AG09309 (cell line): ENCODE measurements around the gene CLDN11.

Source experiments
- DNase-seq: peaks from one replicate; pipeline ENCODE4 v3.0.0-alpha.2; 2010; ENCODE audit warnings: low read depth
- H3K4me3 ChIP-seq: 2 replicates; pipeline ENCODE4 v1.5.1; 2011; ENCODE audit warnings: mild to moderate bottlenecking, low read depth, low read length, moderate library complexity; ENCODE audit not compliant: control insufficient read depth
- TF ChIP-seq, protein P1 (sequence below): IDR thresholded peaks from 2 replicates; pipeline ENCODE4 v1.5.1; 2011; ENCODE audit warnings: mild to moderate bottlenecking, low read depth, low read length, inconsistent platforms; ENCODE audit not compliant: insufficient read depth, control insufficient read depth; ENCODE audit errors: missing control alignments

The CLDN11 gene

GRCh38 chr3:170418422-170419398 is at the start of gene CLDN11:
CLDN11 (plus strand) TSS chr3:170418868; CDS start chr3:170419067, 199 bp downstream.
- TF ChIP-seq, protein P1, sequence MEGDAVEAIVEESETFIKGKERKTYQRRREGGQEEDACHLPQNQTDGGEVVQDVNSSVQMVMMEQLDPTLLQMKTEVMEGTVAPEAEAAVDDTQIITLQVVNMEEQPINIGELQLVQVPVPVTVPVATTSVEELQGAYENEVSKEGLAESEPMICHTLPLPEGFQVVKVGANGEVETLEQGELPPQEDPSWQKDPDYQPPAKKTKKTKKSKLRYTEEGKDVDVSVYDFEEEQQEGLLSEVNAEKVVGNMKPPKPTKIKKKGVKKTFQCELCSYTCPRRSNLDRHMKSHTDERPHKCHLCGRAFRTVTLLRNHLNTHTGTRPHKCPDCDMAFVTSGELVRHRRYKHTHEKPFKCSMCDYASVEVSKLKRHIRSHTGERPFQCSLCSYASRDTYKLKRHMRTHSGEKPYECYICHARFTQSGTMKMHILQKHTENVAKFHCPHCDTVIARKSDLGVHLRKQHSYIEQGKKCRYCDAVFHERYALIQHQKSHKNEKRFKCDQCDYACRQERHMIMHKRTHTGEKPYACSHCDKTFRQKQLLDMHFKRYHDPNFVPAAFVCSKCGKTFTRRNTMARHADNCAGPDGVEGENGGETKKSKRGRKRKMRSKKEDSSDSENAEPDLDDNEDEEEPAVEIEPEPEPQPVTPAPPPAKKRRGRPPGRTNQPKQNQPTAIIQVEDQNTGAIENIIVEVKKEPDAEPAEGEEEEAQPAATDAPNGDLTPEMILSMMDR: peak; percentile 6
- no peak for DNase-seq
- H3K4me3 ChIP-seq: peak within 1 kb of the TSS; percentile 40

- DNase-seq: no peak
- H3K4me3 ChIP-seq: no peak overlapping the region
- TF ChIP-seq, protein P1: peak; percentile 19
Observed at GRCh38 chr3:170368921-170369320, 49.7 kb upstream of the CLDN11 start.

- TF ChIP-seq, protein P1: no peak
- DNase-seq: no peak
Observed at GRCh38 chr3:170372190-170372879, 46.3 kb upstream of the CLDN11 start.

DNA sequence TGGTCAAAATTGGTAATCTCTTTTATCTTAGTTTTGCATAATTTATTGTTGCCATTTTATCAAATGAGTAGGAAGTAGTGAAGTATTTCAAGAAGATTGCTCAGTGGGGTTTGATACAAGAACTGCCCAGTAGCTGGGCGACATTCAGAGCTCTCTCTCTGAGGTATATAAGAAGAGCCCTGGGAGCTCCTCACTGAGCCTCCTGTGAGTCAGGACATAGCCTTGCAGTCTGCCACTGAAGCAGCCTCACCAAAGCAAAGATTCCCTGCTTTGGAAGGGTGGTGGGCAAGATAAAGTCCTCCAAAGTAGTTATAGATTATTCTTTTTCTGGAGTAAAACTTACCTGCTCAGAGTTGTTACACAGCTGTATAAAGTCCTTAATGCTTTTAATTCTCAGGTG is 35.1 kb upstream of the CLDN11 start:
- TF ChIP-seq, protein P1: no peak
- no peak for DNase-seq
- H3K4me3 ChIP-seq: no peak overlapping the region

More at GRCh38 chr3:170372190-170372879, 46.3 kb upstream of the CLDN11 start:
- no peak overlapping the region for H3K4me3 ChIP-seq

GRCh38 chr3:170386468-170386867 is 32.2 kb upstream of the CLDN11 start:
- no peak for DNase-seq
- no peak overlapping the region for H3K4me3 ChIP-seq
- TF ChIP-seq, protein P1: no peak

GRCh38 chr3:170387950-170388349 is 30.7 kb upstream of the CLDN11 start:
- DNase-seq: no peak
- no peak overlapping the region for H3K4me3 ChIP-seq
- TF ChIP-seq, protein P1: no peak
